Stomach (tissue), 9 donors: ENCODE results near the gene IMPG1. TPM values are rescaled to one million over a fixed set of nuclear protein-coding genes. Genes with fewer than 3 reads are reported as not detected.

Experiments
- DNase-seq, 2 donors: peaks; one replicate each; pipeline versions ENCODE4 v3.0.0 to v3.0.0-alpha.2; 2013 to 2019
- H3K27ac ChIP-seq, 5 donors: fragments of 200-600 bp in 4 of 5; sonication (generic) in 4 of 5; one replicate each; pipeline ENCODE4 v1.5.1; 2013 to 2019; ENCODE audit warnings: mild to moderate bottlenecking in 1 of 5, moderate library complexity in 1 of 5
- H3K27me3 ChIP-seq, 3 donors: fragments of 200-600 bp; sonication (generic); one replicate each; pipeline ENCODE4 v1.5.1; 2017 to 2019; ENCODE audit warnings: mixed run types in 1 of 3
- H3K36me3 ChIP-seq, 4 donors: fragments of 200-600 bp; sonication (generic); 1 replicate in 3 of 4; 2 replicates in 1 of 4; pipeline ENCODE4 v1.5.1; 2016 to 2019
- H3K4me1 ChIP-seq, 4 donors: fragments of 200-600 bp; sonication (generic); one replicate each; pipeline ENCODE4 v1.5.1; 2016 to 2019
- H3K4me3 ChIP-seq, 4 donors: fragments of 200-600 bp; sonication (generic) in 3 of 4; one replicate each; pipeline ENCODE4 v1.5.1; 2016 to 2019; ENCODE audit warnings: mild to moderate bottlenecking in 1 of 4
- H3K9me3 ChIP-seq, 4 donors: fragments of 200-600 bp; sonication (generic); one replicate each; pipeline ENCODE4 v1.5.1; 2016 to 2019
- CTCF ChIP-seq, 7 experiments: fragments of 450-650 bp in 4 of 7; fragments of 200-600 bp in 3 of 7; sonication (generic) in 3 of 7; IDR thresholded peaks; one replicate each; pipeline ENCODE4 v1.5.1; 2016 to 2019; ENCODE audit warnings: antibody characterized with exemption in 7 of 7, control low read depth in 2 of 7, mild to moderate bottlenecking in 1 of 7
- EP300 ChIP-seq: sonication (generic); formaldehyde crosslinking; IDR thresholded peaks from one replicate; pipeline ENCODE4 v1.6.1; 2017; ENCODE audit warnings: antibody characterized with exemption
- POLR2A ChIP-seq, 4 donors: fragments of 450-650 bp; IDR thresholded peaks; one replicate each; pipeline ENCODE4 v1.6.1; 2016; ENCODE audit warnings: antibody characterized with exemption in 4 of 4, control low read depth in 2 of 4, mild to moderate bottlenecking in 1 of 4, moderate library complexity in 1 of 4
- POLR2AphosphoS5 ChIP-seq, 3 donors: sonication (generic); formaldehyde crosslinking; IDR thresholded peaks; one replicate each; pipeline ENCODE4 v1.6.1; 2016; ENCODE audit warnings: antibody characterized with exemption in 3 of 3
- WGBS, 5 donors: extraction: QIAGEN DNeasy Blood & Tissue Kit in 3 of 5; methylation state at CpG; one replicate each; pipeline versions ENCODE4 v1.1.5 to v1.1.7; 2013 to 2018; 5-methylcytosine and 5-hydroxymethylcytosine counted together
- intact Hi-C: fragments of 100-400 bp; cut with DNase I; formaldehyde crosslinking; loops from one replicate; pipeline ENCODE4 v1.15.1; 2023; ENCODE audit warnings: low total_unique reads
- polyA plus RNA-seq, 3 donors: library from polyadenylated mRNA; stranded (reverse); fragments of 200-250 nt; gene quantifications; one replicate each; pipeline ENCODE4 v1.2.3, GENCODE V29; 2013
- total RNA-seq, 5 donors: library from RNA; depleted of rRNA; stranded (reverse); fragments of >200 nt; gene quantifications; one replicate each; pipeline versions ENCODE4 v1.1.0 to v1.2.3, GENCODE V29; 2014 to 2016
- donor health status: healthy with polysubstance abuse.
- donor health status: Bipolar disorder and iron deficiency.
- donor health status: healthy.

IMPG1 gene
- total and polyA plus RNA-seq, 8 donors: not detected

GRCh38 chr6:76014626-76015530 is 57.6 kb downstream of the IMPG1 start:
- TF ChIP-seq CTCF (IDR thresholded peaks at IDR 0.05) (no peak), EP300 (no peak), POLR2AphosphoS5 (IDR thresholded peaks at IDR 0.05) (no peak)
- DNase-seq: no peak
- no peaks in the 10 kb centered on the region for H3K27me3 ChIP-seq
- H3K36me3 ChIP-seq: no peaks in the 10 kb centered on the region
- H3K27ac ChIP-seq: no peak overlapping the region
- WGBS, 5 donors: 76 to 87% (median 78%) methylated on average over 6 of the region's 6 CpGs
- intact Hi-C loops: no loop called here
- peaks cover 0 to 10% (median 0%) of the 10 kb centered on the region in 4 donors for H3K9me3 ChIP-seq
- H3K4me1 ChIP-seq: no peaks in the 10 kb centered on the region
- no peak overlapping the region for H3K4me3 ChIP-seq

GRCh38 chr6:76004202-76004601 is 68.3 kb downstream of the IMPG1 start:
- intact Hi-C loops: no loop called here
- H3K4me3 ChIP-seq: no peak overlapping the region
- no peaks in the 10 kb centered on the region for H3K4me1 ChIP-seq
- no peaks in the 10 kb centered on the region for H3K36me3 ChIP-seq
- DNase-seq: no peak
- 70 to 85% (median 78%) methylated on average over 2 of the region's 2 CpGs for WGBS, 5 donors
- H3K27me3 ChIP-seq: no peaks in the 10 kb centered on the region
- H3K27ac ChIP-seq: no peak overlapping the region
- TF ChIP-seq POLR2A (IDR thresholded peaks at IDR 0.05) (no peak), EP300 (no peak), CTCF (IDR thresholded peaks at IDR 0.05) (no peak), POLR2AphosphoS5 (IDR thresholded peaks at IDR 0.05) (no peak)
- no peaks in the 10 kb centered on the region for H3K9me3 ChIP-seq

GRCh38 chr6:76003686-76004085 is 68.8 kb downstream of the IMPG1 start:
- WGBS, 5 donors: 45 to 96% (median 84%) methylated on average over 2 of the region's 2 CpGs
- Histone ChIP-seq H3K27ac (no peak overlapping the region), H3K9me3 (no peaks in the 10 kb centered on the region), H3K27me3 (no peaks in the 10 kb centered on the region), H3K36me3 (no peaks in the 10 kb centered on the region), H3K4me3 (no peak overlapping the region), H3K4me1 (no peaks in the 10 kb centered on the region)
- no peak for TF ChIP-seq POLR2AphosphoS5 (IDR thresholded peaks at IDR 0.05)
- TF ChIP-seq POLR2A (IDR thresholded peaks at IDR 0.05): no peak
- TF ChIP-seq CTCF (IDR thresholded peaks at IDR 0.05): no peak
- no peak for TF ChIP-seq EP300
- intact Hi-C loops: no loop called here
- DNase-seq: no peak

- H3K4me3 ChIP-seq: no peak overlapping the region
- H3K36me3 ChIP-seq: no peaks in the 10 kb centered on the region
- H3K9me3 ChIP-seq: no peaks in the 10 kb centered on the region
- H3K27me3 ChIP-seq: no peaks in the 10 kb centered on the region
- TF ChIP-seq POLR2AphosphoS5 (IDR thresholded peaks at IDR 0.05) (no peak), EP300 (no peak), CTCF (IDR thresholded peaks at IDR 0.05) (no peak), POLR2A (IDR thresholded peaks at IDR 0.05) (no peak)
- intact Hi-C loops: no loop called here
- H3K4me1 ChIP-seq: no peaks in the 10 kb centered on the region
- H3K27ac ChIP-seq: no peak overlapping the region
- 89 to 97% (median 96%) methylated on average over 1 of the region's 1 CpG for WGBS, 5 donors
- DNase-seq: no peak
Measured at GRCh38 chr6:76003113-76003512, 69.3 kb downstream of the IMPG1 start.
